Bronchial smooth muscle cell (primary cell): ENCODE measurements around the gene NCAM2. TPM values are rescaled to one million over a fixed set of nuclear protein-coding genes. Genes with fewer than 3 reads are reported as not detected.

Experiments used
- total RNA-seq: library from RNA; depleted of rRNA; stranded (reverse); fragments of >200 nt; gene quantifications from 2 replicates; pipeline ENCODE4 v1.2.1, GENCODE V29; 2014

Gene NCAM2
- 2.8 and 3.9 TPM in 2 replicates for total RNA-seq

DNA sequence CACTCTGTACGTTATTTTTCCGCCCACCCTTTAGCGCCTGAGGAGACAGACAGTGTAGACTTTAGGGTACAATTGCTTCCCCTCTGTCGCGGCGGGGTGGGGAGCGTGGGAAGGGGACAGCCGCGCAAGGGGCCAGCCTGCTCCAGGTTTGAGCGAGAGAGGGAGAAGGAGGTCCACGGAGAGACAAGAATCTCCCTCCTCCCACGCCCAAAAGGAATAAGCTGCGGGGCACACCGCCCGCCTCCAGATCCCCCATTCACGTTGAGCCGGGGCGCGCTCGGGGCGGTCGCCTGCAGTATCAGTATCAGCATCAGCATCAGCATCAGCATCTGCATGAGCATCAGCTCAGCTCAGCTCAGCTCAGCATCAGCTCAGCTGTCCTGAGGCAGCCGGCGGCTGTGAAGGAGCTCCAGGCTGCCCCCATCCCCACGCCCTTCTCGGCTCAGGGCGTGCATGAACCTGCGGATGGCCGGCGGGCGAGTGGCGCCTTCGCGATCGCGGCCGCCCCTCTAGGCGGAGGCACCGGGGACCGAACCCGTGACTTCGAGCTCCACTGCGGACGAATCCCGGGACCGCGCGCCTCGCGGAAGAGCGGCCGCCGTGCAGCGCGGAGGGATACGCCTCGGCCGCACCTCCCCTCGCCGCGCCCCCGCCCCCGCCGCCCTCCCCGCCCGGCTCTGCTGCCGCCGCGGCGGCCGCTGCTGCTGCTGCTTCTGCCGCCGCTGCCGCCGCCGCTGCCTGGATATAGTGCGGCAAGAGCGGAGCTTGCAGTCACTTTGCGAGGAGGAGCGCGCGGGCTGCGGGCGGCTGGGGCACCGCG, at the start of gene NCAM2:
Gene NCAM2 (plus strand): TSS at position 774 of the 820 bp plus-strand sequence.

